ENCODE measurements around the gene ABHD2.

GRCh38 chr15:89091627-89092220 lies 3.5 kb downstream of the ABHD2 start:
- TF ChIP-seq CTCF (IDR thresholded peaks at IDR 0.05) (no peak), POLR2A (IDR thresholded peaks at IDR 0.05) (no peak)
